GM12865 (cell line): ENCODE data around the gene RBM39.
"Not testable (repeated sequence)": the region's sequence is repeated elsewhere in the genome, so short reads cannot be mapped to it uniquely, and the experiment has no call there.

Experiments
- DNase-seq: peaks from one replicate; pipeline ENCODE4 v3.0.0; 2010; ENCODE audit warnings: low read depth
- H3K4me3 ChIP-seq: 2 replicates; pipeline ENCODE4 v1.5.1; 2011; ENCODE audit warnings: mild to moderate bottlenecking, low read depth, low read length, control low read depth
- CTCF ChIP-seq: IDR thresholded peaks from 2 replicates; pipeline ENCODE4 v1.5.1; 2011; ENCODE audit warnings: low read length, control low read depth, low read depth, inconsistent platforms; ENCODE audit not compliant: insufficient read depth; ENCODE audit errors: missing control alignments

The RBM39 gene

GRCh38 chr20:35721219-35721618 is 20.8 kb downstream of the RBM39 start:
- TF ChIP-seq CTCF, result no peak
- DNase-seq, result no peak
- H3K4me3 ChIP-seq, result no peak overlapping the region

- no peak for DNase-seq
- H3K4me3 ChIP-seq, result no peak overlapping the region
- TF ChIP-seq CTCF, result no peak
Observed at GRCh38 chr20:35720165-35721123, 21.6 kb downstream of the RBM39 start.

GRCh38 chr20:35719717-35720116 is 22.3 kb downstream of the RBM39 start:
- no peak for DNase-seq
- H3K4me3 ChIP-seq, result no peak overlapping the region
- no peak for TF ChIP-seq CTCF

GRCh38 chr20:35718972-35719635 is 23.0 kb downstream of the RBM39 start:
- no peak overlapping the region for H3K4me3 ChIP-seq
- no peak for DNase-seq
- TF ChIP-seq CTCF, result no peak

- DNase-seq, result not testable (repeated sequence)
Observed at GRCh38 chr20:35718321-35718720, 23.7 kb downstream of the RBM39 start.

GRCh38 chr20:35716330-35716729 is 25.7 kb downstream of the RBM39 start:
- H3K4me3 ChIP-seq, result no peak overlapping the region
- TF ChIP-seq CTCF, result no peak
- DNase-seq, result no peak

More at GRCh38 chr20:35718321-35718720, 23.7 kb downstream of the RBM39 start:
- H3K4me3 ChIP-seq, result not testable (repeated sequence)

- no peak for TF ChIP-seq CTCF
- no peak overlapping the region for H3K4me3 ChIP-seq
- no peak for DNase-seq
Observed at GRCh38 chr20:35715652-35716051, 26.4 kb downstream of the RBM39 start.
